Measurements from ENCODE around the gene C1QBP.

C1QBP gene

DNA sequence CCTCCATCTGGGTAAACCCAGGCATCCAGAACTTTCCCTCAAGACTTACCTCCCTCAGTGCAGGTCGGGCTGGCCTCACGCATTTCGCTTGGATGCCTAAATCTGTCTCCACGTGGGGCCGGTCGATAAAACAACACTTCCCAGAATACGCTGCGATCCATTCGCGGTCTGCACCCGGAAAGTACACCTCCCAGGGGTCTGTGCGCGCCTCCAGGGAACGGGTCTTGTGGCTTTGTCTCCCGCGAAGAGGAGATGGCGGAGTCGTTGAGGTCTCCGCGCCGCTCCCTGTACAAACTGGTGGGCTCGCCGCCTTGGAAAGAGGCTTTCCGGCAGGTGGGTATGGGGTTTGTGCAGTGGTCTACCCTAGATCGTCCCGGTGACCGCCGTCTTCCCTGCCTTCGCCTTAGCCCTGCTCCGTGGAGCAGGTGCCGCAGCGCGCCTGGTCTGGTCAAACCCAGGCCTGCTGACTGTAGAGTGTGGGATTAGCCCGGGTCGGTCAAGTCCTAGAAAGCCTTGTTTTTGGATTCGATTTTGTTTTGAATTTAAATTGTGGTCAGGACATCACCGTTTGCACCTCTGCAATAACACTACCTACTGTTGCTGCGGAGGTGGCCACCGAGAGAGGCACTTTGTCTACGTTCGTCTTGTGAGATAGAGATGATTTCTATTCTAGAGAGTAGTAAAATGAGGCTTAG, 18.8 kb downstream of the C1QBP start, which contains the start of gene RPAIN:
Gene RPAIN (plus strand): TSS at position 224 of the 695 bp plus-strand sequence. CDS start 29 bp downstream, at position 253.
- TF ChIP-seq, protein P1, sequence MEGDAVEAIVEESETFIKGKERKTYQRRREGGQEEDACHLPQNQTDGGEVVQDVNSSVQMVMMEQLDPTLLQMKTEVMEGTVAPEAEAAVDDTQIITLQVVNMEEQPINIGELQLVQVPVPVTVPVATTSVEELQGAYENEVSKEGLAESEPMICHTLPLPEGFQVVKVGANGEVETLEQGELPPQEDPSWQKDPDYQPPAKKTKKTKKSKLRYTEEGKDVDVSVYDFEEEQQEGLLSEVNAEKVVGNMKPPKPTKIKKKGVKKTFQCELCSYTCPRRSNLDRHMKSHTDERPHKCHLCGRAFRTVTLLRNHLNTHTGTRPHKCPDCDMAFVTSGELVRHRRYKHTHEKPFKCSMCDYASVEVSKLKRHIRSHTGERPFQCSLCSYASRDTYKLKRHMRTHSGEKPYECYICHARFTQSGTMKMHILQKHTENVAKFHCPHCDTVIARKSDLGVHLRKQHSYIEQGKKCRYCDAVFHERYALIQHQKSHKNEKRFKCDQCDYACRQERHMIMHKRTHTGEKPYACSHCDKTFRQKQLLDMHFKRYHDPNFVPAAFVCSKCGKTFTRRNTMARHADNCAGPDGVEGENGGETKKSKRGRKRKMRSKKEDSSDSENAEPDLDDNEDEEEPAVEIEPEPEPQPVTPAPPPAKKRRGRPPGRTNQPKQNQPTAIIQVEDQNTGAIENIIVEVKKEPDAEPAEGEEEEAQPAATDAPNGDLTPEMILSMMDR (conservative IDR thresholded peaks at IDR 0.05; ENCODE audit: low read depth, low read length) = no peak
- peak within 1 kb of the TSS; percentile 92 for H3K4me3 ChIP-seq (ENCODE audit: low read length)
- peak; percentile 67 for DNase-seq (ENCODE audit: low read depth)

DNA sequence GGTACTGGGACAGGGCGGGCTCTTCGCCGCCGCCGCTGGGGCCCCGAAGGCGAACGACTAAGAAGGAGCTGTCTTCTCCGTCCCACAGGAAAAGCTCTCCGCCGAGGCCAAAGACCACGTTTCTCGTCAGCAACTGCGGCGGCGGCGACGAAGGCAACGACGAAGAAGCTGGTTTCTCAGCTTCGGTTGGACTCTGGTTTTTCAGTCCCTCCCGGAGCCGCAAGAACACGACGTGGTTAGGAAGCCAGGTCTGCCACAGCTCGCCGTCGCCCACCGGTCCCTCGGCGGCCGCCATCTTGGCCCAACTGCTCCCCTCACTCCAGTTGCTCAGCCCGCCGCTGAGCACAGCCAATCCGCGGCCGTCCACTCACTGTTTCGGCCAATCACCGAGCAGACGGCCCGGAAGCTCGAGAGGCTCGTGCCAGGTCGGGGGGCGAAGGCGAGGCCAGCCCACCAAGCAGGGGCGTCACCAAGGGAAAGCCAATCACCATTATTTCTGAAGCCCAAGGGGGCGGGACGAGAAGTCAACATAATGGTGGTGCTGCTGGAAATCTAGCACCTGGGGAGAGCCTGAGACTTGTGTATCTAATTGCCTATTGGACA, 19.5 kb downstream of the C1QBP start, which contains the start of gene NUP88:
Gene NUP88 (minus strand): TSS at position 307 of the 603 bp plus-strand sequence. CDS start 12 bp downstream, at position 295.
- TF ChIP-seq, protein P1 (conservative IDR thresholded peaks at IDR 0.05; ENCODE audit: low read depth, low read length) = no peak
- DNase-seq (ENCODE audit: low read depth) = peak; percentile 94
- H3K4me3 ChIP-seq (ENCODE audit: low read length) = peak within 1 kb of the TSS; percentile 92

DNA sequence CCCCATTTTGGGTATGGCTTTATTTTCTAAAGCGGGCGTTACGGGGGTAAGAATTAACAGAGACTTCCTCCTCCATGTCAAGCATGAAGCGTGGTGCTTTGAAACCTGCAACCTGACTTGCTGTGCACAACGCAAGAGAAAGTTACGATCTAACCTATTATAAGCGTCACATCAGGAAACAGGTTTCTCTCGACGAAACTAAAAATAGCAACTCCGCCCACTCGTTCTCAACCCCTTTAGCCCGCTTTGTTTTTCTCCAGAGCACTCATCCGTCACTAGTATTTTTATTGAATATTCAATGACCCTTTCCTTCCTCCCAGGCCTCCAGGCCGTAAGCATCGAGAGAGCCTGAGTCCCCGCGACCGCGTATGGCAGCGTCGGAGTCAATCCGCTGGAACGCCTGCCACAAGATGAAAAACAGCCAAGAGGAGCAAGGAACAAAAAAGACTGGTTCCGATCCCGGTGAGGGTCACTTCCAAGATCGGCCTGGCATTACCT, 20.0 kb downstream of the C1QBP start:
- peak overlapping the region; percentile 92 for H3K4me3 ChIP-seq (ENCODE audit: low read length)
- no peak for DNase-seq (ENCODE audit: low read depth)
- TF ChIP-seq, protein P1 (conservative IDR thresholded peaks at IDR 0.05; ENCODE audit: low read depth, low read length) = no peak

DNA sequence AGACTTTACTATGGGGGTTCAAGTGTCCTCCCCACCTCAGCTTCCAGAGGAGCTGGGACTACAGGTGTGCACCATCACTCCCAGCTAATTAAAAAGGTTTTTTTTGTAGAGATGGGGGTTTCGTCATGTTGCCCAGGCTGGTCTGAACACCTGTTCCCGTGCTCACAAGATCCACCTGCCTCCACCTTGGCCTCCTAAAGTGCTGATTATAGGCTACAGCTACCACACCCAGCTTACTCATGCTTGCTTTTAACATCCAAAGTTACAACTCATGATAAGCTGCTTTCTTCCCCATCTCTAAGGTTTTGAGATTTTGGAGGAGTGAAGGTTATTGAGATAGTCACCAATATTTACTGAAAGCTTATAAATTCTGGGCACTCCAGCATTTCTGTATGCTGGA, 22.1 kb downstream of the C1QBP start:
- no peak overlapping the region for H3K4me3 ChIP-seq (ENCODE audit: low read length)
- TF ChIP-seq, protein P1 (conservative IDR thresholded peaks at IDR 0.05; ENCODE audit: low read depth, low read length) = no peak
- DNase-seq (ENCODE audit: low read depth) = no peak

DNA sequence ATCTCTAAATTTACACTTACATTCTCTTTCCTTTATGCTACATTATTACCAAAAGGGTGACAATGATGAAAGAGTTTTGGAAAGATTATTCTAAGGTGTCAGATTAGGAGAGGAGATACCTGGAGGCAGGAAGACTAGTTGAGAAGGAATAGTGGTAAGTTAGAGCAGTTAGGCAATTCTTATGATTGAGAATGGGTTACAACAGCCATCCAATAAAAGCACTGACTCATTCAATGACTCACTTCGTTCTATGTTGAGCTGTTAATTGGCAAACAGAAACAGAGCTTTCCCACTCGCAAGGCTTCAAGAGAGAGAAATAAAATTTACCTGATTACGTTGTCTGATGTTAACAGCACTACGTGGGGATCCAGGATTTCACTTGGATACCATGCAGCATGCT, 25.3 kb downstream of the C1QBP start:
- DNase-seq (ENCODE audit: low read depth) = no peak
- TF ChIP-seq, protein P1 (conservative IDR thresholded peaks at IDR 0.05; ENCODE audit: low read depth, low read length) = no peak
- no peak overlapping the region for H3K4me3 ChIP-seq (ENCODE audit: low read length)

DNA sequence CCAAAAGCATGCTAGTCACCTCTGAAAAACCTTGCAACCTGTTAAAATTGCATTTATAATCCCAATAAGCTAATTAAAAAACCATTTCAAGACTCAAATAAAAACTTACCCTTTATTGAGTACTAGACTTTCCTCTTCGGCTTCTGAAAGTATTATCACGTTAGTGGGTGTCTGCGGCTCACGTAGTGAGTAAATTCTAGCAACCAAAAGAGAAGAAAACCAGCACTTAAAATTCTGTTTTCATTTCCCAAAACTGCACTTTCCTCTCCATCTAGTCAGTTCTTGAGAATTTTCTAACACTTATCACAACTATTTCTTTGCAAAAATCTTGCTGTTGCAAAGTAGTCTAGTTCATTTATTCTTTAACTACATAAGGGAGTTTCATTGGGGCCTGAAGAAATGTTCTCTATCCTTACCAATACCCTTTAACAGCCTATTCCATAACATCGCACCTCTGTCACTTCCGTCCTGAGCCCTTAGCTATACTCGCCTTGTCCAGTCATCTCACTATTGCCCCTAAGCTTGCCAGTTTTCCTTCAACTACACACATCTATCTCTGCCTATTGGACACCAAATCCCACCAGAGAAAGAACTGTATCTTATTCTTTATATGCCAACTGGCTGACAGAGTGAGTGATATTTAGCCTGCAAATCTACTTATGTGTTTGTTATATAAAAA, 28.2 kb downstream of the C1QBP start:
- H3K4me3 ChIP-seq (ENCODE audit: low read length) = no peak overlapping the region
- no peak for DNase-seq (ENCODE audit: low read depth)
- TF ChIP-seq, protein P1 (conservative IDR thresholded peaks at IDR 0.05; ENCODE audit: low read depth, low read length) = no peak

Data from retinal pigment epithelial cell (primary cell).